Activated CD4-positive, alpha-beta T cell treated with anti-CD3 and anti-CD28 coated beads for 48 hours (primary cell): ENCODE data around the gene OGDH.

Experiments used
- DNase-seq: peaks from one replicate; pipeline ENCODE4 v3.0.0-alpha.2; 2020

Gene OGDH

DNA sequence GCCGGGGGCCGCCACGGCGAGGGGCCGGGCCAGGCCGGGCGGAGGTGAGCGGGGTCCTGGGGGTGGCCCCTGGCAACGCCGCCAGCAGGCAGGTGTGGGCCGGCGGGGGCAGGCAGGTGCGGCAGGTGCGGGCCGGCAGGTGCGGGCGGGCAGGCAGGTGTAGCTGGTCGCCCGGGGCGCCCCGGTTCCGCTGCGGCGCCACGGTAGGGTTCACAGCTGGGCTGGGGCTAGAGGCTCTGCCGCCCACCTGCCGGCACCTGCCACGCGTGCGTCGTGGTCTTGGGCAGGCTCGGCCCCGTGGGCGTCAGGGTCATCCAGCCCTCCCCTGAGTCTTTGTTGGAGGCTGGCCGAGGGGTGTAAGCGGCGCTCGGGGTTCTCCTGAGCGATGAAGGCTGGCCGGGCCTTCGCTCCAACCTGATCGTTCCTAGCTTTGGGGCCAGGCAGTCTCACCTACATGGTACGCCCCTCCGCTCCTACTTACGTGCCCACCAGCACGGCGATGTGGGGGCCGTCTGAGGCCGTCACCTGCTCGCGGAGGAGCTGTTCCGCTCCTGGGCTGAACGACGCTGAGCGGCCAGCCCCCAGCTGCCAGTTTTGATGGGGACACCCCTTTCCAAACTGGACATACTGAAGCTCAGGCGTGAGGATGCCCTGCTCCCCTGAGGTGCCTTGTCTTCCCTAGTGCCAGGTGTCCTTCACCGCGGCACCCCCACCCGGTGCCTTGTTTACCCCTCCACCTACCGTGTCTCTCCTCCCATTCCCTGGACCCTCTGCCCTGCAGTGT is 142.7 kb downstream of the OGDH start:
- DNase-seq: peak; percentile 29

DNA sequence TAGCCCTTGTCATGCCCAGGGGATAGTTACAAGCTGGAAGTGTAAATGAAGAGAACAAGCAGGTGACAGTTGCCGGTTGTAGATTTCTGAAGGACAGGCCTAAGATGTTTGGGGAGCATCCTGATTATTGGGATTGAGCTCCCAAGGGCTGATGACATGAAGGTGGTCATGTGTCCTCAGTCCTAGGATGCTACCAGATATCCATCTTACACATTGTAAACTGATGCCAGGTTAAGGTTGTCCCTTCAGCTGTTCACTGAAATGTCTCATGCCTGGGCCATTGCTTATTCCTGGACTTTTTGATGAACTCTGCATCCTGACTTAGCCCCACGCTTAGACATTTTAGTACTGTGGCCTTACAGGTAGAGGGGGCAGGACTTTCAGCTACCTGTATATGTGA is 143.6 kb downstream of the OGDH start:
- DNase-seq: no peak

DNA sequence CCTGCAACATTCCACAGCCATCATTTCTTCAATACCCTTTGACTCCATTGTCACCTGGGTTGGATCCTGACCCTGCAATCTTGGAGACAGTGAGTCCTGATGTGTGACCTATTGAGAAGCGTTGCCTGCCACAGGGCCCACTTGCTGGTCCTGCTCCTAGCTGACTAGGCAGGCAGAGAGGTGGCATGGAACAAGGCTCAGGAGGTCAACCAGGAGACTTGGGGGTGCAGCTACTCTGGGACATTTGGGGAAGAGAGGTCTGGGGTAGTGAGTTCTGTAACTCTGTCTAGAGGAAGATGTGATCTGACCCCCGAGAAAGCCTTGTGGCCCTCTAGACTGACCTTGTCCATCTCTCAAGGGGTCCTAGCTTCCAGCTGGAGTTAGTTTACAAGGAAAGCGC is 144.0 kb downstream of the OGDH start:
- peak; percentile 9 for DNase-seq

DNA sequence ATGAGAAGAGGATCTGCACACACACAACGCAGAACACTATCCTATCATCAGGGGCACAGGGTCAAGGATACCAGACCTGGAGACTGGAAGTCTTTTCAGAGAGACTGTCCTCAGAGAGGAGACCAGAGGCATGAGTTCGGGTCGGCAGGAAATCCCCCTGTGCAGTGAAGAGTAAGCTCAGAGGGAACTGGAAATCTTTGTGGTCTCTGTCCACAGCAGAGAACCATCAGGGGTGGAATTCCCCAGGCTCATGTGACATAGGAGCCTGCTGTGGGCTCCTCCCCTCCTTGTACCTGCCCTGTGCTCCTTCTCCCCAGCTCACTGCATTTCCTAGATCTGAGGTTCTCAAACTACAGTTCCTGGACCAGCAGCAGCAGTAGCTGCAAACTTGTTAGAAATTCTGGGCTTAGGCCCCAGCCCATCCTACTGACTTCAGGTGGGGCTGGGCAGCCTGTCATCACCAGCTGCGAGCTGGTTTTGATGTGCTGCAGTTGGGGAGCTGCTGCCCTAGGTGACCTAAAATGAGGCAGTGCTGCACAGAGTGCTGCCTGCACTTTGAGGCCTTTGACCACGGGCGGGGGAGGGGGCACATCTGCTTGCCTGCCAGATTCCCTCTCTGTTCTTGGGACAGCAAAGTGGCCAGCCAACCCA is 144.6 kb downstream of the OGDH start:
- DNase-seq: peak; percentile 58

DNA sequence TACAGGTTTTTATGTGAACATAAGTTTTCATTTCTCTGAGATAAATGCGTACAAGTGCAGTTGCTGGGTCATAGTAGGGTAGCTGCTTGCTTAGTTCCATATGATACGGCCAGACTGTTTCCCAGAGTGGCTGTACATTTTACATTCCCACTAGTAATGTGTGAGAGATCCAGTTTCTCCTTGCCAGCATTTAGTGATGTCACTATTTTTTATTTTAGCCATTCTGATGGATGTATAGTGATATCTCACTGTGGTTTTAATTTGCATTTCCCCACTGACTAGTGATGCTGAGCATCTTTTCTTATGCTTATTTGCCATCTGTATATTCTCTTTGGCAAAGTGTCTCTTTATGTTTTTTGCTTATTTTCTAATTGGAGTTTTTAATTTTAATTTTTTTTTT is 146.4 kb downstream of the OGDH start:
- no peak for DNase-seq

DNA sequence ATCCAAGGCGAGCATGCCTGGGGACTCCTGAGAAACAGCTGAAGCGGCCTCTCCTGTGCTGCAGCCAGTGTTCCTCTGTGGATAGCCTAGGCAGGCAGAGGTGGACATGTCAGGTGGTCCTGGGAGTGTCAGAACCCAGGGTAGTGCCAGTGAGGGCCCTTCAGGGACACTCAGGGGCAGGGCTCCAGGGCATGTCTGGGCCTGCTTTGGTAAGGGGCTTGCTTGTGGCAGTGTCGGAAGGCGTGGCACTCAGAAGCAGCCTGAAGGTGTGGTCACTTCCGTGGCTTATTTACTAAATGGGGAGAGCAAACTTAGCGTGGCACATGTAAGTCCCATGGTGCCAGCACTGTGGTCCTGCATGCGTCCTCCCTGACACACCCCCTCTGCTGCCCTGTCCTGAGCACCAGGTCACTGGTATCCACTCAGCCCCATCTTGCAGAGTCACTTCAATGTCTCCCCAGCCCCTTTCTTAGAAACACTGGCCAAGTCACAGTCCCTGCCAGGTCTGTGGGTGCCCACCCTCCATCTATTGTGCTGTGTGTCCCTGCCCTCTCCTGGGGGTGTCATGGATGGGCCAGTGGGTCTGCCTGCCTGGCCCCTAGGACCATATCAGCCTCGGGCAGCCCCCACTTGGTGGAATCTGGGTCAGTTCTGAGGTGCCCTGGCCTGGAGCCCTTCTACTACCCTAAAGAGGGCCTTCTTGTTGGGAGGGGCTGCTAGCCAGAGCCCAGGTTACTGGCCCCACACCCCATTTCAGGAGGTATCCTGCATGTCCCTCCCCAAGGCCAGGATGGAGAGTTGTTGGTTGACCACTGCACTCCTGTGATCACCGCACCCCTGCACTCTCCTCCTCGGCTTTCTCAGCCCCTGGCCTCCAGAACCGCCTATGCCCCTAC is 148.6 kb downstream of the OGDH start:
- no peak for DNase-seq

DNA sequence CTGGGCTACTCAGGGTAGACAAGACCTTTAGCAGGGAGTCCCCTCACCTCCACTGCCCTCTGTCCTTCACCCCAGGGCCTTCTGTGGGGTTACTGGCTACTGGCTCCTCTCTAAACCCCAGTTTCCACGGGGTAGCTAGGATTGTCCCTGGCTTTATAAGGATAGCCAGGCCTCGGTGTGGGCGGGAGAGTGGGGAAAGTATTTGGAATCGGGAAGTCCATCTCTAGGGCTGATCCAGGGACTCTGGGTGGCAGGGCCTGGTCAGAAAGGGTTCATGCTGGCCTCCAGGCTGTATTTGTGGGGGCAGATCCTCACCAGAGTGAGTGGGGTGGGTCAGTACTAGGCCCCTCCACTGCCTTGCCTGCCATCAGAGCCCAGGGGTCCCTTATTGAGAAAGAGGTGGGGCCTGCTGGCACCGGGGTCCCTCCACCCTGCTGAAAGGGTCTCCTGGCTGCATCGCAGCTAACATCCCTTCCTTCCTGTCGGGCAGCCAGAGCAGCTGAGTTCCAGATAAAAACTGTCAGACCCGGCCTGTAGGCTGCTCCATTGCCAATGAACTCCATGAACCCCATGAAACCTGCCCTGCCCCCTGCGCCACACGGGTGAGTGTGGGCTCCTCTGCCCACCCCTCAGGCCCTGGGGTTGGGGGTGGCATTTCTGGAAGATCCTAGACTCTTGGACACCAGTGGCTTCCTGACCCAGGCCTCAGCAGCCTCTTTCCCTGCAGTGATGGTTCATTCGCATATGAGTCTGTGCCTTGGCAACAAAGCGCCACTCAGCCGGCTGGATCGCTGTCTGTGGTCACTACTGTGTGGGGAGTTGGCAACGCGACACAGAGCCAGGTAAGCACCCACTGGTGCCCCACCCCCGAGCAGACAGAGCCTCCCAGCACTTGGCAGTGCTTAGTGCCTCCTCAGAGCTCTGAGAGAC is 149.5 kb downstream of the OGDH start:
- DNase-seq: no peak

DNA sequence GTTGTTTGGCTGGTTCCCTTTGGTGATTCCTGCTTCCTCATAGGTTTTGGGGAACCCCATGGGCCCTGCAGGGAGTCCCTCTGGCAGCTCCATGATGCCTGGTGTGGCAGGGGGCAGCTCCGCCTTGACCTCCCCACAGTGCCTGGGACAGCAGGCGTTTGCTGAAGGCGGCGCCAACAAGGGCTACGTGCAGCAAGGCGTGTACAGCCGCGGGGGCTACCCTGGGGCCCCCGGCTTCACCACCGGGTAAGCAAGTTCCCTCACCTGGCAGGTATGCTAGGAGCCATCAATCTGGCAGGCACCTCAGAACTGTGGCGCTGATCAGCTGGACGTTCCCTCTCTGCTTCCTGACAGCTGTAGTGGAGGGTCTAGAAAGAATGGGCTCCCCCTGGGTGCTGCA is 150.5 kb downstream of the OGDH start:
- DNase-seq: no peak

DNA sequence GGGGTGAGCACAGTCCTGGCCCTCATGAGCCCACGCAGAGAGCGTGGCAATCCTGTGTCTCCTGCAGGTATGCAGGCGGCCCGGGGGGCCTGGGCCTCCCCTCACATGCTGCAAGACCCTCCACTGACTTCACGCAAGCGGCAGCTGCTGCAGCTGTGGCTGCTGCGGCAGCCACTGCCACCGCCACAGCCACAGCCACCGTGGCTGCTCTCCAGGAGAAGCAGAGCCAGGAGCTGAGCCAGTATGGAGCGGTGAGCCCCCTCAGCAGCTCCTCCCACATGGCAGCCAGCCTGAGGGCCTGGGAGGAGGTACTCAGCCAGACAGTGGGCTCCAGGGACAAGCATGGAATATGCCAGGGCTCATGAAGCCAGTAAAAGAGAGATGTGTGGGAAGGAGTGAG is 150.9 kb downstream of the OGDH start:
- DNase-seq: no peak

DNA sequence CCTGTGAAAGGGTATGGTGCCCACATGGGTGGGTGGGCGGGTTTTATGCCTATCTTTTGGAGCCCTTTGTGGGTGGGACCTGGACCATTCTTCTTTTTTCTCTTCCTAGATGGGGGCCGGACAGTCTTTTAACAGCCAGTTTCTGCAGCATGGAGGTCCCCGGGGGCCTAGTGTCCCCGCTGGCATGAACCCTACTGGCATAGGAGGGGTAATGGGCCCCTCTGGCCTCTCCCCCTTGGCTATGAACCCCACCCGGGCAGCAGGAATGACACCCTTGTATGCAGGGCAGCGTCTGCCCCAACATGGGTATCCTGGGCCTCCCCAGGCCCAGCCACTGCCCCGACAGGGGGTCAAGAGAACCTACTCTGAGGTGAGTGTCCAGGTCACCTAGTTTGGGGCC is 151.3 kb downstream of the OGDH start:
- no peak for DNase-seq
